HEK293T (cell line): ENCODE results near the gene VEPH1.

ENCODE experiments used
- CTCF ChIA-PET: fragments of 350-600 bp; formaldehyde crosslinking; extraction: SDS; loops from one replicate; lab custom pipeline; 2021; ENCODE audit warnings: antibody characterized with exemption, inconsistent platforms; lab: Yijun Ruan, JAX
- POLR2A ChIA-PET: fragments of 350-600 bp; formaldehyde crosslinking; extraction: SDS; loops from one replicate; lab custom pipeline; 2020; ENCODE audit warnings: antibody characterized with exemption, inconsistent platforms; lab: Yijun Ruan, JAX
- DNase-seq: peaks from one replicate; pipeline ENCODE4 v3.0.0; 2012; ENCODE audit warnings: mixed read lengths; ENCODE audit errors: extremely low spot score
- ARNT ChIP-seq: fragments of 450-650 bp; IDR thresholded peaks from 2 replicates; pipeline ENCODE4 v1.6.1; 2017; ENCODE audit warnings: mild to moderate bottlenecking
- BHLHE40 ChIP-seq: fragments of 450-650 bp; IDR thresholded peaks from 2 replicates; pipeline ENCODE4 v1.6.1; 2016; ENCODE audit warnings: mild to moderate bottlenecking, moderate library complexity, borderline replicate concordance
- CTBP1 ChIP-seq: fragments of 450-650 bp; IDR thresholded peaks from 2 replicates; pipeline ENCODE4 v1.6.1; 2016; ENCODE audit warnings: borderline replicate concordance
- ELF4 ChIP-seq: fragments of 450-650 bp; IDR thresholded peaks from 2 replicates; pipeline ENCODE4 v1.6.1; 2017; ENCODE audit warnings: antibody characterized with exemption
- FOXA1 ChIP-seq: fragments of 450-650 bp; IDR thresholded peaks from 2 replicates; pipeline ENCODE4 v1.6.1; 2016; ENCODE audit warnings: mild to moderate bottlenecking
- FOXK2 ChIP-seq: fragments of 450-650 bp; IDR thresholded peaks from 2 replicates; pipeline ENCODE4 v1.6.1; 2016; ENCODE audit warnings: mild to moderate bottlenecking
- FOXM1 ChIP-seq: fragments of 450-650 bp; IDR thresholded peaks from 2 replicates; pipeline ENCODE4 v1.6.1; 2017; ENCODE audit warnings: mild to moderate bottlenecking, borderline replicate concordance
- HDGF ChIP-seq: fragments of 450-650 bp; IDR thresholded peaks from 2 replicates; pipeline ENCODE4 v1.6.1; 2017; ENCODE audit warnings: antibody characterized with exemption, borderline replicate concordance
- L3MBTL2 ChIP-seq: fragments of 450-650 bp; conservative IDR thresholded peaks from 2 replicates; pipeline ENCODE4 v1.6.1; 2016; ENCODE audit warnings: mild to moderate bottlenecking
- LEF1 ChIP-seq: fragments of 450-650 bp; IDR thresholded peaks from 2 replicates; pipeline ENCODE4 v1.6.1; 2017; ENCODE audit warnings: mild to moderate bottlenecking, borderline replicate concordance
- NFRKB ChIP-seq: fragments of 450-650 bp; IDR thresholded peaks from 2 replicates; pipeline ENCODE4 v1.6.1; 2016; ENCODE audit warnings: mild to moderate bottlenecking, moderate library complexity
- PKNOX1 ChIP-seq: fragments of 450-650 bp; IDR thresholded peaks from 2 replicates; pipeline ENCODE4 v1.6.1; 2016
- SP1 ChIP-seq: fragments of 450-650 bp; IDR thresholded peaks from 2 replicates; pipeline ENCODE4 v1.6.1; 2017
- SUZ12 ChIP-seq: fragments of 450-650 bp; IDR thresholded peaks from 2 replicates; pipeline ENCODE4 v1.6.1; 2016; ENCODE audit warnings: mild to moderate bottlenecking
- TARDBP ChIP-seq: fragments of 450-650 bp; IDR thresholded peaks from 2 replicates; pipeline ENCODE4 v1.6.1; 2016
- ZNF384 ChIP-seq: fragments of 450-650 bp; IDR thresholded peaks from 2 replicates; pipeline ENCODE4 v1.6.1; 2016

Gene VEPH1

GRCh38 chr3:157384491-157384890 is 118.7 kb downstream of the VEPH1 start:
- ChIA-PET CTCF (no interaction called here), POLR2A (no interaction called here)
- TF ChIP-seq PKNOX1 (no peak), NFRKB (no peak), ELF4 (no peak)
- DNase-seq, result no peak

GRCh38 chr3:157384031-157384430 is 119.2 kb downstream of the VEPH1 start:
- TF ChIP-seq ARNT (no peak), CTBP1 (no peak), NFRKB (no peak), L3MBTL2 (no peak), SP1 (no peak), ZNF384 (no peak)
- DNase-seq, result no peak
- ChIA-PET POLR2A (no interaction called here), CTCF (no interaction called here)

GRCh38 chr3:157381606-157382005 is 121.6 kb downstream of the VEPH1 start:
- CTCF ChIA-PET, result no interaction called here

GRCh38 chr3:157379525-157380140 is 123.6 kb downstream of the VEPH1 start:
- DNase-seq, result no peak
- ChIA-PET CTCF (no interaction called here), POLR2A (no interaction called here)
- no peak for TF ChIP-seq SUZ12
- TF ChIP-seq ARNT, result no peak
- TF ChIP-seq ELF4, result no peak
- TF ChIP-seq FOXK2, result no peak

More at GRCh38 chr3:157381606-157382005, 121.6 kb downstream of the VEPH1 start:
- TF ChIP-seq NFRKB (no peak), FOXM1 (no peak), LEF1 (no peak), BHLHE40 (no peak), ARNT (no peak), PKNOX1 (no peak), CTBP1 (no peak), SP1 (no peak), HDGF (no peak), FOXA1 (no peak), SUZ12 (no peak), TARDBP (no peak), ZNF384 (no peak)
- POLR2A ChIA-PET, result no interaction called here
- no peak for DNase-seq

GRCh38 chr3:157376603-157377300 is 126.5 kb downstream of the VEPH1 start:
- TF ChIP-seq L3MBTL2 (no peak), ZNF384 (no peak), ELF4 (no peak), NFRKB (no peak), LEF1 (no peak)
- DNase-seq, result no peak
- POLR2A ChIA-PET, result no interaction called here
- CTCF ChIA-PET, result no interaction called here

- DNase-seq, result no peak
- ChIA-PET POLR2A (no interaction called here), CTCF (no interaction called here)
- no peak for TF ChIP-seq BHLHE40
Observed at GRCh38 chr3:157375342-157375986, 127.8 kb downstream of the VEPH1 start.

- TF ChIP-seq TARDBP, result no peak
- no peak for TF ChIP-seq ZNF384
- TF ChIP-seq HDGF, result no peak
- no peak for TF ChIP-seq ARNT
- no peak for TF ChIP-seq SP1
- TF ChIP-seq BHLHE40, result no peak
- TF ChIP-seq NFRKB, result no peak
- no peak for TF ChIP-seq FOXK2
- DNase-seq, result no peak
- ChIA-PET POLR2A (no interaction called here), CTCF (no interaction called here)
Observed at GRCh38 chr3:157374933-157375332, 128.3 kb downstream of the VEPH1 start.

- DNase-seq, result no peak
- no peak for TF ChIP-seq SUZ12
- TF ChIP-seq ZNF384, result no peak
- no peak for TF ChIP-seq BHLHE40
- TF ChIP-seq SP1, result no peak
- TF ChIP-seq CTBP1, result no peak
- TF ChIP-seq TARDBP, result no peak
- TF ChIP-seq L3MBTL2, result no peak
- TF ChIP-seq NFRKB, result no peak
- no peak for TF ChIP-seq FOXM1
- TF ChIP-seq HDGF, result no peak
- TF ChIP-seq PKNOX1, result no peak
- CTCF ChIA-PET, result no interaction called here
- POLR2A ChIA-PET, result no interaction called here
Observed at GRCh38 chr3:157373783-157374182, 129.4 kb downstream of the VEPH1 start.
